ENCODE data around the gene PROCR.

The PROCR gene

DNA sequence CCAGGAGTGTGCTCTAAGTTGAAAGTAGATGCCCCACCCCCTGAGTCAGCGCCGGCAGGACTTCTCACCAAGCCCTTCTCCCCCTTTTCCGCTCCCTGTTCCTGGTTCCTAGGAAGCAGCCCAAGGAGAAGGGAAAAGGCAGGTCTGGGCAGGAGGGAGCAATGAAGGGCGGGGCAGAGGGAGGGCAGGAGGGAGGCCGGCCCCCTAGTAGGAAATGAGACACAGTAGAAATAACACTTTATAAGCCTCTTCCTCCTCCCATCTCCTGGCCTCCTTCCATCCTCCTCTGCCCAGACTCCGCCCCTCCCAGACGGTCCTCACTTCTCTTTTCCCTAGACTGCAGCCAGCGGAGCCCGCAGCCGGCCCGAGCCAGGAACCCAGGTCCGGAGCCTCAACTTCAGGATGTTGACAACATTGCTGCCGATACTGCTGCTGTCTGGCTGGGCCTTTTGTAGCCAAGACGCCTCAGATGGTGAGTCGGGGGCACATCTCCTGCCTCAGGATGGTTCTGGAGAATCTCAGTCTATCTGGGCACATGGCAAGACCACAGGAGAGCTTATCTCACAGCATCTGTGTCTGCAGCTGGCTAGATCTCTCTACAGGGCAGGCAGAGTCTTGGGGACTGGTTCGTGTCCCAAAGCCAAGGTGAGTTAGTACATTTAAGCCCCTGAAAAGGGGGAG is at the start of gene PROCR:
PROCR (plus strand) TSS at position 320 of the 681 bp plus-strand sequence; CDS start at position 403, 83 bp downstream.
- no peaks in the 10 kb centered on the region for H3K36me3 ChIP-seq (ENCODE audit: insufficient read depth, low read length)
- H3K9me3 ChIP-seq (ENCODE audit: low read length) = no peaks in the 10 kb centered on the region
- H3K4me3 ChIP-seq (ENCODE audit: low read length) = no peak within 1 kb of the TSS
- no peak within 1 kb of the TSS for H2AFZ ChIP-seq (ENCODE audit: low read depth, low read length)
- peaks cover 25% of the 10 kb centered on the region for H3K27me3 ChIP-seq (ENCODE audit: insufficient read depth, low read length)
- peaks cover 8% of the 10 kb centered on the region for H3K4me1 ChIP-seq (ENCODE audit: insufficient read depth, low read length)

DNA sequence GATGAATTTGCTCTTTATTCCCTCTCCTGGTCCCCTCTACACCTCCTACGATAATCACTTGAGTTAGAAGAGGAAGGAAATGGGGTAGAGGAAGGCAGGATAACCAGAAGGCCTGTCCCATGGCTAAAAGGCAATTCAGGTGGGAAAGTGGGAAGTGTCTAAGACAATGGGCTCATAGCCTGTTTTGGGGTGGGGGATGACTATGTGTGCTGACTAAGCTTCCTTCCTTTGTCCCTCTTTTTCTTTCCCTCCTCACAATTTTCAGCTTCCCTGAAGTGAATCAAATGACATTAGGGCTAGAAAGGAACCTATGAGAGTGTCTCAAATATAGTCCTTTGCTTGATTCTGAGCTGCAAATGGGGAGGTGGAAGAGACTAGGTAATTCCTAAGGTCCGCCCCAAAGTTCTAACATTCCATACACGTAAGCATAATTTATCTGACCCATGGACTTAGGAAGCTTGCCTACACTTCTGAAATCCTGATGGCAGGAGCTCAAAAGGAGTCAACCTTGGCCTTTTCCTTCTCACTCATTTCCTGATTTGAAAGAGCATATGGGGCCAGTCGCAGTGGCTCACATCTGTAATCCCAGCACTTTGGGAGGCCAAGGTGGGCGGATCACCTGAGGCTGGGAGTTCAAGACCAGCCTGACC is 49.0 kb upstream of the PROCR start:
- Histone ChIP-seq H2AFZ (ENCODE audit: low read depth, low read length) (no peak overlapping the region), H3K36me3 (ENCODE audit: insufficient read depth, low read length) (peaks cover 34% of the 10 kb centered on the region), H3K4me3 (ENCODE audit: low read length) (no peak overlapping the region), H3K27me3 (ENCODE audit: insufficient read depth, low read length) (no peaks in the 10 kb centered on the region), H3K9me3 (ENCODE audit: low read length) (no peaks in the 10 kb centered on the region), H3K4me1 (ENCODE audit: insufficient read depth, low read length) (no peaks in the 10 kb centered on the region)

DNA sequence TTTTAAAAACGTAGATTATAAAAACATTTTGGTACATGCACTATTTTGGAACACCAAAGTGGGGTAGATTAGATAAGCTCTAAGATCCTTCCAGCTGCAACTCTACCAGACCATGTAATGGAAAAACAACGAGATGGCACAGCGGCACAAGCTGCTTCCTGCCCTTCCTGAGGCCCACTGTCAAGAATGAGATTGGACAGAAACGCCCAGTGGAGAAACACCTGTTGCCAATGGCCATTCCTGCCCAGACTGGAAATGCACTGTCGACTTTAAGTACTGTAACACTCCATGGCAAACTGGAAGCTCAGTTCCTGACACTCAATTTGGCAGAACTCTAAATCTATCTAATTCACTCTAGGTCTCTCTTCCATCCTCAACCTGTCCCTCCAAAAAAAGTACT is 46.1 kb upstream of the PROCR start:
- Histone ChIP-seq H3K27me3 (ENCODE audit: insufficient read depth, low read length) (no peaks in the 10 kb centered on the region), H3K9me3 (ENCODE audit: low read length) (no peaks in the 10 kb centered on the region), H3K36me3 (ENCODE audit: insufficient read depth, low read length) (peaks cover 32% of the 10 kb centered on the region), H2AFZ (ENCODE audit: low read depth, low read length) (no peak overlapping the region), H3K4me1 (ENCODE audit: insufficient read depth, low read length) (no peaks in the 10 kb centered on the region), H3K4me3 (ENCODE audit: low read length) (no peak overlapping the region)

DNA sequence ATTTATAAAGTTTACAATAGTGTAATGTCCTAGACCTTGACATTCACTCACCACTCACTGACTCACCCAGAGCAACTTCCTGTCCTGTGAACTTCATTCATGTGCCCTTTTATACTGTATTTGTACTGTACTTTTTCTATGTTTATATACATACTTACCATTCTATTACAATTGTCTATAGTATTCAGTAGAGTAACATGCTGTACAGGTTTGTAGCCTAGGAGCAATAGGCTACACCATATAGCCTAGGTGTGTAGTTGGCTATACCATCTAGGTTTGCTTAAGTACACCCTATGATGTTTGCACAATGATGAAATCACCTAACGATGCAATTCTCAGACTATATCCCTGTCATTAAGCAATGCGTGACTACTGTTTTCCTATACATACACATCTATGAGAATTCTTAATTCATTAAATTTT is 42.2 kb upstream of the PROCR start:
- Histone ChIP-seq H3K4me1 (ENCODE audit: insufficient read depth, low read length) (no peaks in the 10 kb centered on the region), H2AFZ (ENCODE audit: low read depth, low read length) (no peak overlapping the region), H3K9me3 (ENCODE audit: low read length) (peaks cover 3% of the 10 kb centered on the region), H3K36me3 (ENCODE audit: insufficient read depth, low read length) (peaks cover 25% of the 10 kb centered on the region), H3K27me3 (ENCODE audit: insufficient read depth, low read length) (no peaks in the 10 kb centered on the region), H3K4me3 (ENCODE audit: low read length) (no peak overlapping the region)

DNA sequence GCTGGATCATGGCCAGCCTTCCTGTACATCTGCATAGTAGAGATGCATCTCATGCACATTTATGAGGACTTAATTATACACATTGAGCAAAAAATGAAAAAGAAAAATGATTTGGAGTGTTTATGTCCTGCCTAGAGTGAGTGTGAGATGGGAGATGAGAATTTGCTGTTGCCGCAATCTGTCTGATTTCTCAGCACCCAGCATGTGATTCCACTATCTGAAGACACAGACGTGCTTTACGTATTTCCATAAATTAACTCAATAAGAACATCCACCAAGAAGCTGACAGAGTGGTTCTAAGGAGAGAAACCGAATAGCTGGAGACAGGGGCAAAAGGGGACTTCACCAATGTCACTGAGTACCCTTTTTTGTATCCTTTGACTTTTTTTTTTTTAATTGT is 39.9 kb upstream of the PROCR start:
- H2AFZ ChIP-seq (ENCODE audit: low read depth, low read length) = no peak overlapping the region
- H3K4me1 ChIP-seq (ENCODE audit: insufficient read depth, low read length) = no peaks in the 10 kb centered on the region
- no peaks in the 10 kb centered on the region for H3K27me3 ChIP-seq (ENCODE audit: insufficient read depth, low read length)
- H3K9me3 ChIP-seq (ENCODE audit: low read length) = peaks cover 3% of the 10 kb centered on the region
- peaks cover 23% of the 10 kb centered on the region for H3K36me3 ChIP-seq (ENCODE audit: insufficient read depth, low read length)
- H3K4me3 ChIP-seq (ENCODE audit: low read length) = no peak overlapping the region

DNA sequence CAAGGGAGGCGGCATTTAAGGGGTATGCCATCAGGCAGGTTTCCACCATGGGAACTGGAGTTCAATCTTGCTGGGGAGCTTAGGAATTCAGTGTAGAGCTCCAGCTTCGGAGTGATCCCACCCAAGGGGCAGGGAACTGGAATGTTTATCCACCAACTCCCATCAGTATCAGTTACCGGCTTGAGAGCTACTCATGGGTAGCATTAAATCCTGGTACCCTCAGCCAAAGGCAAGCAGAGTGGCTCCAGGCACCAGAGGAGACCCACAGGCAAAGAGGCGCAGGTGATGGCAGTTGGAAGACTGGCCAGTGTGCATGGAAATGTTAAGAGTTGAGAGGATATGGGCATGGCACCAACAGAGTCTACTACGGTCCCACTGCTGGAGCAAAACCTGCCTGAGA is 38.8 kb upstream of the PROCR start:
- no peaks in the 10 kb centered on the region for H3K4me1 ChIP-seq (ENCODE audit: insufficient read depth, low read length)
- H3K36me3 ChIP-seq (ENCODE audit: insufficient read depth, low read length) = peaks cover 20% of the 10 kb centered on the region

DNA sequence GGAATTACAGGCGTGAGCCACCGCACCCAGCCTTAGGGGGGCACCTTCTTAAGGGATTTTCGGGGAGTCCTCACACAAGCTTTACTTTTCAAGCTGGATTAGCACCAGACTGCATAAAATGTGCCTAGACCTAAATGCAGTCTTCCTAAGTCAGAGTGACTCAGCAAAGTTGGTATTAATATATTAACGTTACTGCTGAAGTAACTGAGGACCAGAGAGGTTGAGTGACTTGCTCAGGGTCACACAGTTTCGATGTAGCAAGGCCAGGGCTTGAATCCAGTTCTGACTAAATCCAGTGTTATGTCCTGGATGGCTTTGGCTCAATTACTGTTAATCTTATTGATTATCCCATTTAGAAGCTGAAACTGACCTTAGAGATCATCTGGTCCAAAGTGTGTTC is 38.1 kb upstream of the PROCR start:
- Histone ChIP-seq H3K9me3 (ENCODE audit: low read length) (peaks cover 3% of the 10 kb centered on the region), H3K27me3 (ENCODE audit: insufficient read depth, low read length) (no peaks in the 10 kb centered on the region), H3K4me3 (ENCODE audit: low read length) (no peak overlapping the region), H3K36me3 (ENCODE audit: insufficient read depth, low read length) (peaks cover 20% of the 10 kb centered on the region), H3K4me1 (ENCODE audit: insufficient read depth, low read length) (no peaks in the 10 kb centered on the region), H2AFZ (ENCODE audit: low read depth, low read length) (no peak overlapping the region)

More for the DNA sequence above, 38.8 kb upstream of the PROCR start:
- Histone ChIP-seq H3K9me3 (ENCODE audit: low read length) (peaks cover 3% of the 10 kb centered on the region), H2AFZ (ENCODE audit: low read depth, low read length) (no peak overlapping the region), H3K27me3 (ENCODE audit: insufficient read depth, low read length) (no peaks in the 10 kb centered on the region), H3K4me3 (ENCODE audit: low read length) (no peak overlapping the region)

DNA sequence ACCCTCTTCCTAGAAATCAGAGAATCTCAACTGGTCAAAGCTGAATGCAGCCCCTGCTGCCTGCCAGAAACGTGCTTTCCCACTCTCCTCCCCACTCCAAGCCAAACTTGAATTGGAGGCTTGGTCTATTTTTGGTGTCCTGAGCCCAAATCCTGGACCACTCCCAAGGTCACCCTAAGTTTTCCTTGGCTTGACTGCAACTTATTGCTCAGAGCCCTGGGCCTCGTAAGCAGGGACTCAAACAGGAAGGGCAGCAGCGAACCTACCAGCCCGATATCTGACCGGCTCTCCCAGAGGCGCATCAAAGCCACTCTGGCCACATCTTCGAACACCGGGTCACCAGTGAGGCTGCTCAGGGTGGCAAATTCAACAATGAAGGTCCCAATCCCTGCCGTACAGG is 37.4 kb upstream of the PROCR start:
- Histone ChIP-seq H3K36me3 (ENCODE audit: insufficient read depth, low read length) (peaks cover 20% of the 10 kb centered on the region), H3K27me3 (ENCODE audit: insufficient read depth, low read length) (no peaks in the 10 kb centered on the region), H3K9me3 (ENCODE audit: low read length) (peaks cover 3% of the 10 kb centered on the region), H3K4me1 (ENCODE audit: insufficient read depth, low read length) (no peaks in the 10 kb centered on the region), H2AFZ (ENCODE audit: low read depth, low read length) (no peak overlapping the region), H3K4me3 (ENCODE audit: low read length) (no peak overlapping the region)

DNA sequence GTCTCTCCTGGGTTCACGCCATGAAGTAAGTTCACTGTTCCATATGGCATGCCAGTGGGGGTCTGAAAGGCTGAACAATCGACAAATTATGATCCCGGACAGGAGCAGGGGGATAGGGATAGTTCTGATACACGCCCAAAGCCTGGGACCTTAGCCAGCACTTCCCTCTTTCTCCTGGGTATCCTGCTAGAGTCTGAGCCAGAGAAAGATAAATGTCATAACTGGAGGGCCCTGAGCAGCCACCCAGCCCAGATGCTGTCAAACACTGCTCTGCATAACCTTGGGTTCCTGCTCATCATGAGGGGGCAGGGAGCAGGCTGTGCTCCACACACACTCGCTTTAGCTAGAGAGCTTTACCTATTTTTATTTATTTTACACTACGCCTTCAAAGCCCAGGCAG is 37.0 kb upstream of the PROCR start:
- Histone ChIP-seq H3K9me3 (ENCODE audit: low read length) (peaks cover 3% of the 10 kb centered on the region), H2AFZ (ENCODE audit: low read depth, low read length) (no peak overlapping the region), H3K27me3 (ENCODE audit: insufficient read depth, low read length) (no peaks in the 10 kb centered on the region), H3K36me3 (ENCODE audit: insufficient read depth, low read length) (peaks cover 20% of the 10 kb centered on the region), H3K4me3 (ENCODE audit: low read length) (no peak overlapping the region), H3K4me1 (ENCODE audit: insufficient read depth, low read length) (no peaks in the 10 kb centered on the region)

DNA sequence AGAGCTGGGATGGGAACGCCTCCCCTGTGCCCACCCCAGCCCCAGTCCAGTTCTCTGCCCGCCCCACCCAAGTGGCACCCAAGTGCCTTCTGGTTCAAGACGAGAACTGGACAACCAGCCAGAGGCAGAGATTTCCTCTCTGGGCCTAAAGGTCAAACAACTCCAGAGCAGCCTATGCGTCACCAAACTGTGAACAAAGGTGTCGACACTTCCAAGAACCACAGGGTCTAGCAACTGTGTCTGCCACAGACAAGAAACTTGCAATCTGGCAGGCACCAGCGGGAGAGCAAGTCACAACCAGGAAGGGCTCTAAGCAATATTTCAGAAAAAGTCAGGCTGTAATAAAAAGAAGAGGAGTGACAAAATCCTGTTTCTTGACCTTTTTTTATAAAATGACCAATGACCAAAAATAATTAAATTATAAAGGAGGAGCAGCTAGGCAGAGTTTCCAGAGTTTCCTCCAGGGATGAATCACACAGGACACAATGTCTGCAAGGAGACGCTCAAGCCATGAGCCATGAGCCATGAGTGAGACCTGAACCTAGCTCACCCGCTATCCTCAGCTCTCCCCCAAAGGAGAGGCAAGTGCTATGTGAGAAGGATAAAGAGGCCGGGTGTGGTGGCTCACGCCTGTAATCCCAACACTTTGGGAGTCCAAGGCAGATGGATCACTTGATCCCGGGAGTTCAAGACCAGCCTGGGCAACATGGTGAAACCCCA is 35.8 kb upstream of the PROCR start:
- Histone ChIP-seq H3K9me3 (ENCODE audit: low read length) (peaks cover 3% of the 10 kb centered on the region), H3K4me3 (ENCODE audit: low read length) (no peak overlapping the region), H3K27me3 (ENCODE audit: insufficient read depth, low read length) (no peaks in the 10 kb centered on the region), H2AFZ (ENCODE audit: low read depth, low read length) (no peak overlapping the region), H3K36me3 (ENCODE audit: insufficient read depth, low read length) (peaks cover 20% of the 10 kb centered on the region), H3K4me1 (ENCODE audit: insufficient read depth, low read length) (no peaks in the 10 kb centered on the region)

DNA sequence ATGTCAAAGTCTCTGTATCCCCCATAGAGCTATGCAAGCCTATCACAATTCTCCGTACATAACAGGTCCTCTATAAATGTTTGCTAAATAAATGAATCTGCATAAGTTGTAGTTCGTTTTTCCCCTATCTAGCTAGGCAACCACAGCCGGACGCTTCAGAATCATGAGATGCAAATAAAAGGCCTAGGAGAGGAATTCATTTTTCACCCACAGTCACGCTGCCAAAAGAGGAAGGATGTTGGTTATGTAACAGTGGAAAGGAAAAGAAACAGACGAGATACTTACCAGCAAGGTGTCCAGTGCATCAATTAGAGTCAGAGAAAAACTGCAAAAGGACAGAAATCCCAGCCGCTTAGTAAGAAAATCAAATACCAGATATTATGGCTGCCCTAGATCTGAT is 27.2 kb upstream of the PROCR start:
- Histone ChIP-seq H3K4me1 (ENCODE audit: insufficient read depth, low read length) (peaks cover 8% of the 10 kb centered on the region), H3K36me3 (ENCODE audit: insufficient read depth, low read length) (peaks cover 18% of the 10 kb centered on the region), H3K27me3 (ENCODE audit: insufficient read depth, low read length) (no peaks in the 10 kb centered on the region), H3K9me3 (ENCODE audit: low read length) (no peaks in the 10 kb centered on the region), H3K4me3 (ENCODE audit: low read length) (no peak overlapping the region), H2AFZ (ENCODE audit: low read depth, low read length) (no peak overlapping the region)

DNA sequence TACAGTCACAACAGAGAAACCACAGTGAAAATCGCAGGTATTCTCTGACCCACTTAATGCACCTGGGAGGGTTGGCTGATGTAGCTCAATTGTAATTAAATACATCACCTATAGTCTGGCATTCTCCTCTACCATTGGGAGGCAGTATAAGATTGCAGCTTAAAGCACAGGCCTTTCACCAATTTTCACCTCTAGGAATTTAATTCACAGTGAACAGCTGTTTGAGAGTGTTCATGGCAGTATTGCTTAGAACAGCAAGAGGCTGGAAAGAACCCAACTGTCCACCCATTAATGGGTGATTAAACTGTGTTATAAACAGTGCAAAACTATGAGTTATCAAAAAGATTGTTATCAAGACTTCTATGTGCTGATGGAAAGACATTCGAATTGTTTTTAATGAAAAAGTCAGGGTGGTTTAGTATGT is 26.7 kb upstream of the PROCR start:
- H3K4me3 ChIP-seq (ENCODE audit: low read length) = no peak overlapping the region
- no peak overlapping the region for H2AFZ ChIP-seq (ENCODE audit: low read depth, low read length)
- no peaks in the 10 kb centered on the region for H3K27me3 ChIP-seq (ENCODE audit: insufficient read depth, low read length)
- no peaks in the 10 kb centered on the region for H3K9me3 ChIP-seq (ENCODE audit: low read length)
- H3K36me3 ChIP-seq (ENCODE audit: insufficient read depth, low read length) = peaks cover 15% of the 10 kb centered on the region
- peaks cover 8% of the 10 kb centered on the region for H3K4me1 ChIP-seq (ENCODE audit: insufficient read depth, low read length)

DNA sequence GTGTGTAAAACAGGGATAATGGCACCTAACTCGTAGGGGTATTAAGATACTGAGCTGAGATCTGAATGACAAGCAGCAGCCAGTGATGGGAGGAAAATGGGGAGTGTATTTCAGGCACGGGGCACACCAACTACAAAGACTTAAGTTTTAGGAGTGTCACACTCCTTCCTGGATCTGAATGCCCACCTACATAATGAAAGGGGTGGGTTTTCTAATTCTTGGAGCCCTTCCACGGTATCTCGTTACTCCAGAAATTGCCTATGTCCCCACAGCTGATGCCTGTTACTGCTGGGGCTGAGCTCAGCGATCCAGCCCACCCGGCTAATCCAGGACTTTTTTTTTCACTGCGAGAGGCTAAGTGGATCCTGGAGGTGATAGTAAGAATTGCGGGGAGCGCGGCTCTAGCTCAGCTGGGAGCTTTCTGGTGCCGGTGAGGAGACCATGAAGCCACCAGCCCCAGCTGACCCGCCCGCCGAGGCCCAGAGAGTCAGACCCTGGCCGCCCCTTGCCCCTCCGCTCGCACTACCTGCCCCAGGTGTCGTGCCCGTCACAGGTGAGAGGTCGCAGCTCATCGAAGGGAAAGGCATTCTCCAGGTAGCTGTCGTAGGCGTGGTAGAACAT is 25.5 kb upstream of the PROCR start:
- Histone ChIP-seq H3K4me1 (ENCODE audit: insufficient read depth, low read length) (peaks cover 8% of the 10 kb centered on the region), H3K4me3 (ENCODE audit: low read length) (peak overlapping the region; percentile 87), H3K36me3 (ENCODE audit: insufficient read depth, low read length) (peaks cover 11% of the 10 kb centered on the region), H3K27me3 (ENCODE audit: insufficient read depth, low read length) (no peaks in the 10 kb centered on the region), H3K9me3 (ENCODE audit: low read length) (no peaks in the 10 kb centered on the region), H2AFZ (ENCODE audit: low read depth, low read length) (peak overlapping the region; percentile 96)
